HepG2 (cell line): ENCODE data around the gene GGPS1. TPM values are rescaled to one million over a fixed set of nuclear protein-coding genes. Genes with fewer than 3 reads are reported as not detected.
A peak's percentile ranks its signal among the peaks of the same experiment; 100 is the strongest.

ENCODE experiments used
- ARID2 ChIP-seq: sonication (generic); formaldehyde crosslinking; IDR thresholded peaks from 2 replicates; pipeline ENCODE4 v1.8.1; 2022; ENCODE audit warnings: mild to moderate bottlenecking, missing genetic modification reagents, borderline replicate concordance
- ARID5B ChIP-seq: IDR thresholded peaks from 2 replicates; pipeline ENCODE4 v1.4.0; 2020; ENCODE audit warnings: mild to moderate bottlenecking, missing genetic modification reagents
- ATF4 ChIP-seq, 2 experiments: fragments of 450-650 bp in 1 of 2; sonication (generic) in 1 of 2; formaldehyde crosslinking; IDR thresholded peaks; 2 replicates each; pipeline versions ENCODE4 v1.5.0 to v1.8.0; 2020 to 2022; ENCODE audit warnings: mild to moderate bottlenecking in 1 of 2, missing genetic modification reagents in 1 of 2
- BRD4 ChIP-seq: sonication (generic); formaldehyde crosslinking; IDR thresholded peaks from 2 replicates; pipeline ENCODE4 v1.4.0; 2020; ENCODE audit warnings: missing genetic modification reagents
- CEBPG ChIP-seq: IDR thresholded peaks from 2 replicates; pipeline ENCODE4 v1.6.1; 2016
- ERF ChIP-seq: IDR thresholded peaks from 2 replicates; pipeline ENCODE4 v1.6.1; 2018; ENCODE audit warnings: missing biosample characterization, missing genetic modification reagents
- KDM5A ChIP-seq: fragments of 200-600 bp; sonication (generic); IDR thresholded peaks from 2 replicates; pipeline ENCODE4 v1.7.0; 2018; ENCODE audit warnings: antibody characterized with exemption, mild to moderate bottlenecking, low read length, borderline replicate concordance
- MEF2D ChIP-seq: sonication (generic); formaldehyde crosslinking; IDR thresholded peaks from 2 replicates; pipeline ENCODE4 v1.5.1; 2020; ENCODE audit warnings: mild to moderate bottlenecking, missing genetic modification reagents
- MXD3 ChIP-seq: IDR thresholded peaks from 2 replicates; pipeline ENCODE4 v1.6.1; 2016; ENCODE audit warnings: mild to moderate bottlenecking, missing biosample characterization, missing genetic modification reagents
- NAIF1 ChIP-seq: sonication (generic); formaldehyde crosslinking; IDR thresholded peaks from 2 replicates; pipeline ENCODE4 v1.5.0; 2020; ENCODE audit warnings: mild to moderate bottlenecking, missing genetic modification reagents, borderline replicate concordance
- RBAK ChIP-seq: sonication (generic); formaldehyde crosslinking; IDR thresholded peaks from 2 replicates; pipeline ENCODE4 v1.5.1; 2020; ENCODE audit warnings: mild to moderate bottlenecking, missing genetic modification reagents
- THAP11 ChIP-seq: IDR thresholded peaks from 2 replicates; pipeline ENCODE4 v1.6.1; 2016; ENCODE audit warnings: missing biosample characterization, missing genetic modification reagents
- THAP7 ChIP-seq: sonication (generic); formaldehyde crosslinking; IDR thresholded peaks from 2 replicates; pipeline ENCODE4 v1.8.1; 2023; ENCODE audit warnings: mild to moderate bottlenecking, missing genetic modification reagents
- TOE1 ChIP-seq: sonication (generic); formaldehyde crosslinking; IDR thresholded peaks from 2 replicates; pipeline ENCODE4 v1.4.0; 2020; ENCODE audit warnings: mild to moderate bottlenecking, missing genetic modification reagents
- U2AF1 ChIP-seq: fragments of 200-400 bp; formaldehyde crosslinking; optimal IDR thresholded peaks from 2 replicates; pipeline ENCODE3; 2017; ENCODE audit warnings: mild to moderate bottlenecking, low read depth, low read length
- ZNF20 ChIP-seq: sonication (generic); formaldehyde crosslinking; IDR thresholded peaks from 2 replicates; pipeline ENCODE4 v1.4.0; 2020; ENCODE audit warnings: mild to moderate bottlenecking, moderate library complexity, missing genetic modification reagents
- ZNF205 ChIP-seq: IDR thresholded peaks from 2 replicates; pipeline ENCODE4 v1.6.1; 2018; ENCODE audit warnings: missing biosample characterization, missing genetic modification reagents
- ZNF362 ChIP-seq: sonication (generic); formaldehyde crosslinking; IDR thresholded peaks from 2 replicates; pipeline ENCODE4 v1.4.0; 2020; ENCODE audit warnings: missing genetic modification reagents, mild to moderate bottlenecking, borderline replicate concordance
- ZNF383 ChIP-seq: sonication (generic); formaldehyde crosslinking; IDR thresholded peaks from 2 replicates; pipeline ENCODE4 v1.4.0; 2020; ENCODE audit warnings: missing genetic modification reagents, mild to moderate bottlenecking, borderline replicate concordance
- ZNF441 ChIP-seq: sonication (generic); formaldehyde crosslinking; IDR thresholded peaks from 2 replicates; pipeline ENCODE4 v1.7.0; 2021; ENCODE audit warnings: missing genetic modification reagents, borderline replicate concordance
- ZNF556 ChIP-seq: sonication (generic); formaldehyde crosslinking; IDR thresholded peaks from 2 replicates; pipeline ENCODE4 v1.4.0; 2020; ENCODE audit warnings: mild to moderate bottlenecking, missing genetic modification reagents, borderline replicate concordance
- ZNF629 ChIP-seq: sonication (generic); formaldehyde crosslinking; conservative IDR thresholded peaks from 2 replicates; pipeline ENCODE4 v1.5.0; 2020; ENCODE audit warnings: missing genetic modification reagents
- ZSCAN29 ChIP-seq: sonication (generic); formaldehyde crosslinking; conservative IDR thresholded peaks from 2 replicates; pipeline ENCODE4 v1.4.0; 2020; ENCODE audit warnings: mild to moderate bottlenecking, missing genetic modification reagents
- polyA plus RNA-seq, 8 experiments: library from polyadenylated mRNA; depleted of rRNA in 3 of 8; stranded (reverse) in 7 of 8; unstranded in 1 of 8; fragments of >200 nt; fragmentation: Illumina TruSeq in 4 of 8; extraction: Trizol in 4 of 8; gene quantifications; 2 replicates each; pipeline versions ENCODE4 v1.2.1 to v1.2.3, GENCODE V29; 2011 to 2016; ENCODE audit warnings: low read depth in 4 of 8, missing spikeins in 1 of 8, mixed read lengths in 1 of 8; ENCODE audit not compliant: insufficient read depth in 1 of 8
- total RNA-seq, 5 experiments: library from RNA; depleted of rRNA; stranded (reverse); fragments of >200 nt; fragmentation: Illumina TruSeq; extraction: Trizol; gene quantifications; 2 replicates each; pipeline ENCODE4 v1.2.3, GENCODE V29; 2016; ENCODE audit warnings: low read depth in 1 of 5

The GGPS1 gene
- total and polyA plus RNA-seq, 2 of the 13 experiments (the other 11 are each of a cell fraction or from before 2014, with no cell fraction given) = 28.8 to 42.6 TPM

GRCh38 chr1:235328271-235329138, at the start of gene GGPS1 (continued):
- no peak for TF ChIP-seq RBAK
- TF ChIP-seq ZNF20 (CRISPR knock-in tag) = no peak
- TF ChIP-seq KDM5A = peak; percentile 53
- TF ChIP-seq NAIF1 (CRISPR knock-in tag) = 0 out of 2 replicates have a peak, but pooled peaks have one; percentile 22
- TF ChIP-seq THAP7 (CRISPR knock-in tag) = no peak
- no peak for TF ChIP-seq ZNF556 (CRISPR knock-in tag)
- 0 out of 2 replicates have a peak, but pooled peaks have one; percentile 18 for TF ChIP-seq MXD3 (CRISPR knock-in tag)
- TF ChIP-seq ARID5B = 0 out of 2 replicates have a peak, but pooled peaks have one; percentile 26
- peak in 1 of 2 experiments; percentile 32; a peak in 1 of 4 replicates for TF ChIP-seq ATF4 (CRISPR knock-in tag; IDR thresholded peaks at IDR 0.05)
- TF ChIP-seq ZNF362 (CRISPR knock-in tag) = no peak
- peak; percentile 98 for TF ChIP-seq ZSCAN29
- 0 out of 2 replicates have a peak, but pooled peaks have one; percentile 44 for TF ChIP-seq TOE1
- 0 out of 2 replicates have a peak, but pooled peaks have one; percentile 2 for TF ChIP-seq ARID2
- TF ChIP-seq MEF2D = 0 out of 2 replicates have a peak, but pooled peaks have one; percentile 7
- TF ChIP-seq U2AF1 = no peak
- TF ChIP-seq ZNF383 (CRISPR knock-in tag) = no peak
- peak; percentile 77 for TF ChIP-seq ZNF205
- no peak for TF ChIP-seq ZNF629 (CRISPR knock-in tag)
- TF ChIP-seq BRD4 (CRISPR knock-in tag) = 0 out of 2 replicates have a peak, but pooled peaks have one; percentile 34
- TF ChIP-seq CEBPG (CRISPR knock-in tag) = no peak
- peak; percentile 91 for TF ChIP-seq THAP11 (CRISPR knock-in tag)
- TF ChIP-seq ZNF441 (CRISPR knock-in tag) = no peak
- TF ChIP-seq ERF = peak; percentile 84
